A375 (cell line): ENCODE results near the gene TMEM45B. TPM values are rescaled to one million over a fixed set of nuclear protein-coding genes. Genes with fewer than 3 reads are reported as not detected.

ENCODE experiments used
- small RNA-seq: library from RNA; depleted of rRNA; stranded (forward); fragments of <200 nt; gene quantifications from one replicate; pipeline ENCODE3, GENCODE V24; 2014
- total RNA-seq: library from RNA; depleted of rRNA; stranded (reverse); fragments of >200 nt; shearing (Covaris generic); gene quantifications from 2 replicates; pipeline ENCODE4 v1.2.3, GENCODE V29; 2014; rRNA removed

Gene TMEM45B
- not detected in 2 replicates for total RNA-seq

DNA sequence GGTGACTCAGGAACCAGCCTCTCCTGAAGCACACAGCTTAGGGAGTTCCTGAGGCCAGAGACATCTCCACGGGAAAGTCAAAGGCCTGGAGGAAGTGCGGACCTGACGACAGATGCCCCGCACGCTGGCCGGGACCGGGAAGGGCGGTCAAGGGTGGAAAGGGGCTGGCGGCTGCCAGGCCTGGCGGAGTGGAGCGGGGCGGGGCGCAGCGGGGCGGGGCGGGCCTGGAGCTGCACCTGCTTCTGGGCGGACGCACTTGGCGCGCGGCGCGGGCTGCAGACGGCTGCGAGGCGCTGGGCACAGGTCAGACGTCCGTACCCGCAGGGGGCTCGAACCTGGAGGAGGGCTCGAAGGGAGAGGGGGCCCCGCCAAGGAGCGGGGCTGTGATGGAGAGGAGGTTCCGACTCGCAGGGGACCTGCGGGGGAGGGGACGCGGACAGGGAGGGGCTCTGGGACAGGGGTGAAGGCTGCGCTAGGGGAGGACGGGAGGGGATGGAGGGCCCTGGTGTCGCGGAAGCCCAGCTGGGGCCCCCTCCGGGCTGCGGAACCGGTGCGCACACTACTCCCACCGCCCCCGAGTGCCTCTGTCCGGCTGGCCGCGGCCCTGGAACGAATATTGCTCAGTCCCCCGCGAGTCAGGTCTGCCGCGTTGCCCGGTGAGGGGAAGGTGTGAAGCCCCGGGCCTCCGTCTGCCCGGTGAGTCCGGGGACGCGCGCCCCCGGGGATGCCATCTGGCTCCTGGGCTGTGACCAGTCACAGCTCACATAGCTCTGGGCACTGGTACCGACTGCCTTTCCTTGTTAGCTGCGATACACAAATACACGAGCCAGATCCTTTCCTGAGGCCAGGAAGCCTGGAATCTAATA, at the start of gene TMEM45B:
Gene TMEM45B (plus strand): TSS at position 253 of the 866 bp plus-strand sequence. CDS start 36,635 bp downstream, outside the sequence.

DNA sequence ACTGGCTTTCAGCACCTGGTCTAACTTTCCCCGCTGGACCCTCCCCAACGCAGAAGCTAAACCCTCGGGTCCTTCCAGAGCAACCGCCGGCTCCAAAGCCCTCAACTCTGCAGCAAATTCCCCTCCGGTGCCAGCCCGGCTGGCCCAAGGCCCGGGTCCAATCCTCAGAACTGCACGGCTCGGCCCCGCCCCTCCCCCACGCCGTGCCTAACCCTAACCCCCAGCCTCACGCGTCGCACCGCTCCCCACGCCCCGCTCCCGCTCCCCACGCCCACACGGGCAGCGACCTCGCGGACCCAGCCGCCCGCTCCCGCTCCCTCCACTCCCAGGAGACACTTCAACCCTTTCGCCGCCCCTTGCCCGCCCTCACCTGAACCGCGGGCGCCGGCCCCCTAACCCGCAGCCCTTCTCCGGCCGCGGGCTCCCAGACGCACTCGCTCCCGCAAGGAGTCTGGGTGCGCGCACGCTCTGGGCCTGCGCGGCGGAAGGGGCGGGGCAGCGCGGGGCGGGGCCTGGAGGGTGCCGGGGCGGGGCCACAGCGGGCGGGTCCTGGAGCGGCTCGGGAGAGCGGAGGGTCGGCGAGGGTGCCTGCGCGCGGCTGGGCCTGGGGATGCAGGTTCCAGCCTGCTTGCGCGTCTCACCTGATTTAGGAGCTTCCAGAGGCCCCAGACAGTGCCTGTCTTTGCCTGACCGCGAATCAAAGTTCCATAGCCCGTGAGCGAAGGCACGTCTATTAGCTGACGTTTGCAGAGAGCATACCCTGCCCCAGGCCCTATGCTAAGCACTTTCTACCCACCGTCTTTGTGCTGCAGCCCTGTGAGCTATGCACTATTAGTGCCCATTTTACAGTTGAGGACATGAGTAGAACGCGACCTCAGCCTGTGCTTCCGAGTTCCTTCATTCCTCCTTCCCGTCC, 79.7 kb downstream of the TMEM45B start, which contains the start of gene NFRKB:
Gene NFRKB (minus strand): TSS at position 453 of the 916 bp plus-strand sequence. CDS start 2,729 bp downstream, outside the sequence.

Small RNA genes lying within 50 kb of the gene (small RNA-seq; reads per million reads assigned to genes)
- gene AP003327.1, result not detected

Other genes starting within 250 kb of the TMEM45B start
- gene NFRKB, start 79.7 kb downstream of the TMEM45B start, total RNA-seq, result 20.0 and 22.0 TPM in 2 replicates
- gene PRDM10, start 187.0 kb downstream of the TMEM45B start, total RNA-seq, result 4.9 and 6.5 TPM in 2 replicates